Neutrophil (primary cell): Measurements from ENCODE around the gene LRRTM4.
"Not testable (repeated sequence)": the region's sequence is repeated elsewhere in the genome, so short reads cannot be mapped to it uniquely, and the experiment has no call there.

Experiments
- H3K27ac ChIP-seq: fragments of 200-600 bp; sonication (generic); 2 replicates; pipeline ENCODE4 v1.5.1; 2016; ENCODE audit warnings: mild to moderate bottlenecking, moderate library complexity
- H3K27me3 ChIP-seq: fragments of 200-600 bp; sonication (generic); 2 replicates; pipeline ENCODE4 v1.6.0; 2016; ENCODE audit warnings: mild to moderate bottlenecking
- H3K36me3 ChIP-seq: fragments of 200-600 bp; sonication (generic); 2 replicates; pipeline ENCODE4 v1.5.1; 2017
- H3K4me1 ChIP-seq, 2 experiments: fragments of 200-600 bp in 1 of 2; sonication (generic) in 1 of 2; 1 replicate in 1 of 2; 2 replicates in 1 of 2; pipeline versions ENCODE4 v1.5.1 to v1.6.1; 2013 to 2016; ENCODE audit warnings: low read depth in 1 of 2, low read length in 1 of 2, mild to moderate bottlenecking in 1 of 2, moderate library complexity in 1 of 2; ENCODE audit not compliant: control insufficient read depth in 1 of 2, insufficient read depth in 1 of 2
- H3K4me3 ChIP-seq, 2 experiments: fragments of 200-600 bp in 1 of 2; sonication (generic) in 1 of 2; 1 replicate in 1 of 2; 2 replicates in 1 of 2; pipeline ENCODE4 v1.5.1; 2013 to 2016; ENCODE audit warnings: low read depth in 1 of 2, low read length in 1 of 2, mild to moderate bottlenecking in 1 of 2, moderate library complexity in 1 of 2
- H3K9me3 ChIP-seq: fragments of 200-600 bp; sonication (generic); 2 replicates; pipeline ENCODE4 v1.5.1; 2016
- CTCF ChIP-seq: fragments of 200-600 bp; sonication (generic); IDR thresholded peaks from 2 replicates; pipeline ENCODE4 v1.5.1; 2016; ENCODE audit warnings: antibody characterized with exemption

The LRRTM4 gene

GRCh38 chr2:76812156-76812555 is 710.0 kb downstream of the LRRTM4 start:
- Histone ChIP-seq H3K27me3 (no peaks in the 10 kb centered on the region), H3K27ac (no peak overlapping the region), H3K36me3 (no peaks in the 10 kb centered on the region), H3K4me1 (no peaks in the 10 kb centered on the region), H3K9me3 (no peaks in the 10 kb centered on the region), H3K4me3 (no peak overlapping the region)
- TF ChIP-seq CTCF, result no peak

GRCh38 chr2:76809136-76809535 is 713.0 kb downstream of the LRRTM4 start:
- no peak for TF ChIP-seq CTCF
- no peaks in the 10 kb centered on the region for H3K4me1 ChIP-seq
- no peak overlapping the region for H3K27ac ChIP-seq
- H3K36me3 ChIP-seq, result no peaks in the 10 kb centered on the region
- no peaks in the 10 kb centered on the region for H3K9me3 ChIP-seq
- no peaks in the 10 kb centered on the region for H3K27me3 ChIP-seq
- H3K4me3 ChIP-seq, result no peak overlapping the region

GRCh38 chr2:76808732-76809131 is 713.4 kb downstream of the LRRTM4 start:
- Histone ChIP-seq H3K9me3 (no peaks in the 10 kb centered on the region), H3K27me3 (no peaks in the 10 kb centered on the region), H3K4me1 (no peaks in the 10 kb centered on the region), H3K27ac (no peak overlapping the region), H3K4me3 (no peak overlapping the region), H3K36me3 (no peaks in the 10 kb centered on the region)
- no peak for TF ChIP-seq CTCF

- no peak for TF ChIP-seq CTCF
- H3K27me3 ChIP-seq, result no peaks in the 10 kb centered on the region
- no peaks in the 10 kb centered on the region for H3K36me3 ChIP-seq
- no peak overlapping the region for H3K27ac ChIP-seq
- no peaks in the 10 kb centered on the region for H3K9me3 ChIP-seq
- no peaks in the 10 kb centered on the region for H3K4me1 ChIP-seq
- H3K4me3 ChIP-seq, result no peak overlapping the region
Observed at GRCh38 chr2:76793647-76794334, 728.4 kb downstream of the LRRTM4 start.

GRCh38 chr2:76781313-76781712 is 740.9 kb downstream of the LRRTM4 start:
- H3K36me3 ChIP-seq, H3K4me3 ChIP-seq, H3K27me3 ChIP-seq, H3K27ac ChIP-seq, H3K9me3 ChIP-seq, H3K4me1 ChIP-seq: not testable (repeated sequence)

- Histone ChIP-seq H3K9me3 (no peaks in the 10 kb centered on the region), H3K27ac (no peak overlapping the region), H3K36me3 (no peaks in the 10 kb centered on the region), H3K27me3 (no peaks in the 10 kb centered on the region), H3K4me1 (no peaks in the 10 kb centered on the region), H3K4me3 (no peak overlapping the region)
- TF ChIP-seq CTCF, result no peak
Observed at GRCh38 chr2:76763276-76763675, 758.9 kb downstream of the LRRTM4 start.
